ENCODE data around the gene FNDC5.

Gene FNDC5

GRCh38 chr1:32897082-32898049 is 26.7 kb upstream of the FNDC5 start:
- DNase-seq (ENCODE audit: low read depth in 2 of 2), result no peak

DNA sequence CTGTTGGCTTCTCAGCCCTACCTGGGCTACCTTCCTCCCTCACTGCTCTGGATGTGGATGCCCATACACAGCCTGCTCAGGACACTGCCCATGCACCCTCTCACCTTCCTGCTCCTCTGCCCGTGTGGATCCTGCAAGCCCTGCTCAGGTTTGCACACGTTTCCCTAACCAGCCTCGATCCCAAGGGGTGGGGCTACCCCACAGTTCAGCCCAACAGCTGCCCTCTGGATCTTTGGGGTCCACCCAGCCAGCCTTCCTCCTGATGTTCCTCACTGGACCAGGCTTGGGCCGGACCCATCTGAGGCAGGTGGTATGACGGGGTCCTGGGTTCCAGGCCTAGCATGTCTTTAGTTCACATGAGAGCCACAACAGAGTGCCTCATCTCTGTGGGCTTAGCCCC is 25.7 kb upstream of the FNDC5 start:
- no peak for DNase-seq (ENCODE audit: low read depth in 2 of 2)

GRCh38 chr1:32895325-32896215 is 24.9 kb upstream of the FNDC5 start:
- DNase-seq (ENCODE audit: low read depth in 2 of 2), result no peak

- no peak for DNase-seq (ENCODE audit: low read depth in 2 of 2)
Observed at GRCh38 chr1:32894681-32895080, 24.0 kb upstream of the FNDC5 start.

DNA sequence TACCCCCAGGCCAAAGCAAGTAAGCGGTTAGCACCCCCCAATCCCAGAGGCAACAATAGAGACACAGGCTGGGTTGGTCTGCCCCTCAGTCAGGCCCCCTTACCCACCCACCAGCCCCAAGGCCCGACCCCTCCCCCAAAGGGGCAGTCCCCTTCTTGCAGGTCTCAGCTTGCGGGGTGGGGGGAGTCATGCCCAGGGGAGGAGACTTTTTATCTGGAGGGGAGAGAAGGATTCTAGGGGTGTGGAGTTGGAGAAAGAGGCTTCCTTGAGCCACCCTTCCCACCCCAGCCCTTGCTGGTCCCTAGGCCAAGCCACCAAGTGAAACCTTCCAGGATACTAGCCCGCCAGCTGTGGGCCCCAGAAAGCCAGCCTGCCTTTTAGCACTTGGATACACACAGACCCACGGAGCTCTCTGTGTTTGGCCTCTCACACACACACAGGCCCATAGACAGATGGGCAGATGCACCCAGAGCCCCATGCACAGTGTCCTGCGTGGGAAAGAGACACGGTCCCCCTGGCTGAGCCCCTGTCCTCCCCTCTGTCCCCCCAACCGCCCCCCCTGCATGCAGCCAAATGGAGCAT is 23.4 kb upstream of the FNDC5 start:
- no peak for DNase-seq (ENCODE audit: low read depth in 2 of 2)

DNA sequence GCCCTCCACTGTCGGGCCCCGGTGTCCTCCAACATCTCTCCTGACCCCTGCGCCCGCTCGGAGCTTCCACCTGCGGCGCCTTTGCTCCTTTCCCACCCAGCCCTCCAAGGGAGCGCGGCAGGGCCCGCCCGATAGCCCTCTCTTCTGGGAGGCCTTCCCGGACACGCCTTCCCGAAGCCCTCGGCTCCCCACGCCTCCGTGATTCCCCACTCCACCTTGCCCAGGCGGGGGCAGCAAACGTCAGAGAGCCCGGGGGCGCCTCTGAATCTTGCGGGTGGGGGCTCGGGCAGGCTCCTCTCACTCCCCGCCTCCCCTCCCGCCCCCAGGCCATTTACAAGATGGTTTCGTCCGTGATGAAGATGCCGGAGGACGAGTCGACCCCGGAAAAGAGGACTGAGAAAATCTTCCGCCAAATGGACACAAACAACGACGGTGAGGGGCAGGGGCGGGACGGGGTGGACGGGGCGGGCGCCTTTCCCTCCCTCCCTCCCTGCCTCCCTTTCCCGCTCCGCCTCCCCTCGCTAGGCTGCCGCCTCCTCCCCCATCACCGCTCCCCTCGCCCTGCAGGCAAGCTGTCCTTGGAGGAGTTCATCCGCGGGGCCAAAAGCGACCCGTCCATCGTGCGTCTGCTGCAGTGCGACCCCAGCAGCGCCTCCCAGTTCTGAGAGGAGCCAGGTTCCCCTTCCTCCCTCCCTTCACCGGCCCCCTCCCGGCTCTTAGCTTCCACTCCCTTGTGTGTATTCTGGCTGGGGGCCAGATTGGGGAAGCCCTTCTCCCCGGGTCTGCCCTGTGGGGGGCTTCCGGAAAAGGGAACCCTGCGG is 22.7 kb upstream of the FNDC5 start:
- DNase-seq (ENCODE audit: low read depth in 2 of 2), result no peak

DNA sequence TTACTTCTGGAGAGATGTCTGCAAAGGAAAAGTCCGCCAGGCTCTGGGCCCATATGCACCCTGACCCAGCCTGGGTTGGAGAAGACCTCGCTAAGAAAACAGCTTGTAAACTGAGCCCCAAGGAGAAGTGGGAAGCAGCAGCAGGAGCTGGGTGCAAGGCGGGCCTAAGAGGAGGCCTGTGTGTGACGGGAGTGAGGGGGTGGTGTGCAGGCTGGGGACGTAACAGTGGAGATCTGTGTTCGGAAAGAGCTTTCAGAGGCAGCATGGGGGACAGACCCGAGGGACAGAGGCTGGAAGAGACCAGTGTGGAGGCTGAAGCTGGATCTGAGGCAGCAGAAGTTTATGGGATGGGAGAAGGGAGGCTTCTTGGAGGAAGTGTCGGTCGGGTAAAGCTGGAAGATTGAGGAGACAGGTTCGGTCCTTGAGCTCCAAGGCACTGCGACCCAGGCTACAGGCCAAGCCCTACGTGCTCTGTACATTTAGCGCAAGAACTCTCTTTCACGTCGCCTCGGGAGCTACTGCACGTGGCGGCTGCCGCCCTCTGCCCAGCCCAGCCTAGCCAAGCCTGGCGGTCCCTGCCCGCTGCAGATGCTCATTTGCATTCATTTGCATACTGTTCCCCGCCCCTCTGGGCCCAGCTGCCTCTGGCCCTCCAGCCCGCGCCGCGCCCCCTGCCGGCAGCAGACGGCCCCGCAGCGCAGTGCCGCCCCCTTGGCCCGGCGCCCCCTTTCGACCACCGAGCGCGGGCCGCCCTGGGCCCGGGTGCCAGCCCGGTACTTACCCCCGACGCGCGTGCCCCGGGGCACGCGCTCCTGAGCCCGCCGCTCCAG is 21.9 kb upstream of the FNDC5 start:
- DNase-seq (ENCODE audit: low read depth in 2 of 2), result no peak

DNA sequence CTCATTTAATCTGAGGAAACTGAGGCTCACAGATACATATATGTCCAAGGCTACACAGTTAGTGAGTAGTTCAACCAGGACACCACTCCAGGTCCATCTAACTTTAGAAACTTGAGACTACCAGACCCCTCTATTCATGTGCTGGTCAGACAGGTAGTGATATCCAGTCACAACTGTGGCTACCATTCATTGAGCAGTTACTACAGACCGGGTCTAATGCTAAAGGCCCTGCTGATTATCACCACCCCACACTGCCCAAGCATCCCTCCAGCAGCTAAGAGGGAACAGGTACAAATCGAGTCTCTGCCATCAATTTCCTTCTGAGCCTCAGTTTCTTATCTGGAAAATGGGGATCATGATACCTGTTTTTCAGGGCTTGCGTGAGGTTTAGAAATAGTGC is 20.9 kb upstream of the FNDC5 start:
- no peak for DNase-seq (ENCODE audit: low read depth in 2 of 2)

- DNase-seq (ENCODE audit: low read depth in 2 of 2), result no peak
Observed at GRCh38 chr1:32891241-32891570, 20.5 kb upstream of the FNDC5 start.

- DNase-seq (ENCODE audit: low read depth in 2 of 2), result no peak
Observed at GRCh38 chr1:32890516-32891240, 20.0 kb upstream of the FNDC5 start.

DNA sequence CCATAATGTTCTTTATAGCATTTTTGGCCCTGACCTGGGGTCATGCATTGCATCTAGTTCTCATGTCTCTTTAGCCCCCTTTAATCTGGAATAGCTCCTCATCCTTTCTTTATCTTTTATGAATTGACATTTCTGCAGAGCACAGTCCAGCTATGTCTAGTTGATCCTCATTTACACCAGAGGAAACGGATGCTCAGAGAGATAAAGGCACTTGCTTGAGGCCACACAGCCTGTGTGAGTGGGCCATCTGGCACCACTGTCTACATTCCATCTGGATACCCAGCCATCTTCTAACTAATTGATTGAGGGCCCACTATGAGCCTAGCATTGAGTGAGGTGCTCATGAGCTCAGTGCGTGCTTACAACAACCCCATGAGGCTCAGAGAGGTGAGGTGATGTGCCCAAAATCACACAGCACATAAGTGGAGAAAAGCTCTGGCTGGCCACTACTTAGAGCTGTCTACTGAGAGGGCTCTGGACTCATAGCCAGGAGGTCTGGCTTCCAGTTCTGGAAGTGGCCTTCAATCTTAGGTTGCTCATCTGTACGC is 19.1 kb upstream of the FNDC5 start:
- DNase-seq (ENCODE audit: low read depth in 2 of 2), result no peak

GRCh38 chr1:32888677-32889420 is 18.1 kb upstream of the FNDC5 start:
- DNase-seq (ENCODE audit: low read depth in 2 of 2), result no peak

DNA sequence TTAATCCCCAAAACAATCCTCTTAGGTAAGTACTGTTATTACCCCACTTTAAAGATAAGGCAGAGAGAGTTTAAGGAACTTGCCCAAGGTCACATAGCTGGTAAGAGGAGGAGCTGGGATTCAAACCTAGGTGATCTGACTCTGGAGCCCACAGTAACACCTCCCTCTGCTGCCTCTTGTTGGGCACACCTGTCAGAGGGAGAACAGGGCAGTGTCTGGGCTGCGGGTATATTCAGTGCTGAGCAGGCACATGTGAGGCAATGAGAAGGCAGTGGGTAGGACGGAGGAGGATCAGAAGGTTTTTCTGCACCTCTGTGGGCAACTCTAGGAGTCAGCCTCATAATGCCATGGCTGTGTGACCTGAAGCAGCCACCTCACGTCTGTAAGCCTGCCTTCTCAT is 17.4 kb upstream of the FNDC5 start:
- no peak for DNase-seq (ENCODE audit: low read depth in 2 of 2)

DNA sequence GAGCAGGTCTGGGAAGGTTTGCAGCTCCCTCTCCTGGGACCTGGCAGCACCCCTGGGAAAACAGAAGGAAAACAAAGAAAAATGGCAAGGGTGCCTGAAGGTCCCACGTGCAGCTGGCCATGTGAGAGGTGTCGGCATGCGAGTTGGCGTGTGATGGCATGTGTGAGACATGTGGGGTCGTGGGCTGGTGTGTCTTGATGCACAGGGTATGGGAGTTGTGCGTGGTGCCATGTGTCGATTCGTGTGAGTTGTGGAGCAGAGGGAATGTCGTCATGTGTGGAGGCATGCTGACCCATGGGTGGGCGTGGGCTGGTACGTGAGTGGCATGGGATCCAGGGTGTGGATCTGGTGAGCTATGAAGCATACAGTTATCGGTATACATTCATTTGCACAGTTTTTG is 16.9 kb upstream of the FNDC5 start:
- no peak for DNase-seq (ENCODE audit: low read depth in 2 of 2)

GRCh38 chr1:32886828-32887414 is 16.2 kb upstream of the FNDC5 start:
- DNase-seq (ENCODE audit: low read depth in 2 of 2), result no peak

DNA sequence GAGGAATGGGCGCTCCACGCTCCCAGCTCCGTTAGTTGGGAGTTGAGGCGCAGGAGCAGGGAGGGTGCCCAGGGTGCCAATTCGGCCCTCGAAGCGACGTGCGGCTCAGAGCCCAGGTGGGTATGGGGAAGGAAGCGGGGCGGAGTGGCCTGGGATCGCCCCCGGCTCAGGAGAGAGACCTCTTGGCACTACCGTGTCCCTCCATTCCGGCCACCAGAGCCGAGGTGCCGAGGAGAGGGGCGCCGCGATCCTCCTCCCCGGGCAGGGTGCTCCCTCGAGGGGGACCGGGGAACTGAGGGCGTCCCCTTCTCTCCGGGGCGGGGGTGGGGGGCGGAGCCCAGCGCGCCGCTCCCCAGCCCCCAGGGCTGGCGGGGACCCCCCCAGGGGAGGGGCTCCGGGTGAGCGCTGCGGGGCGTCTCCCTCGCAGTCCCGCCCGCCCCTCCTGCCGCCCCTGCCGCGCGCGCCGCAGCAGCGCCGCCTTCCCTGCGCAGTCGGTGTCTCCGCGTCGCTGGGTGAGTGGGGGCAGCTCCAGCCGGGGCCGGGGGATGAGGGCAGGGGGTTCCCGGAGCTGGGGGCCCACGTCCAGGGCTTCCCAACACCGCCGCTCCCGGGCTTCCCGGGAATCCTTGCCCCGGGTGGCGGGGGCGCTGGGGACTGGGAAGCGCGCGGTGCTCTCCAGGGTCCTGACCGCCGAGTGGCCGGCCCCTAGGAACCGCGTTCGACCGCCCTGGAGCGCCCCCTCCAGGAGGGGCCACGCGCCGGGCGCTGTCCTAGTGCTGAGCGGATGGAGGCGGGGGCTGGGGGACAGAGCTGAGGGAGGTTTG is 15.5 kb upstream of the FNDC5 start, which contains the start of gene HPCA:
Gene HPCA (plus strand): TSS at position 488 of the 824 bp plus-strand sequence. CDS start 2,408 bp downstream, outside the sequence.
- no peak for DNase-seq (ENCODE audit: low read depth in 2 of 2)

GRCh38 chr1:32885676-32886003 is 14.9 kb upstream of the FNDC5 start:
- no peak for DNase-seq (ENCODE audit: low read depth in 2 of 2)

- DNase-seq (ENCODE audit: low read depth in 2 of 2), result no peak
Observed at GRCh38 chr1:32884726-32885125, 14.0 kb upstream of the FNDC5 start.

Measured in stimulated activated CD8-positive, alpha-beta memory T cell treated with anti-CD3 and anti-CD28 coated beads, Interleukin-7, amount 100 ng/mL, for 1 hour (primary cell).